ENCODE results near the gene IDE. TPM values are rescaled to one million over a fixed set of nuclear protein-coding genes. Genes with fewer than 3 reads are reported as not detected.

IDE gene
- total and polyA plus RNA-seq, 10 of the 15 experiments (the other 5 are each of a cell fraction or from before 2014, with no cell fraction given) = 11.6 to 54.5 (median 33.6) TPM

GRCh38 chr10:92569071-92569470, 4.8 kb downstream of the IDE start:
- Histone ChIP-seq H3K27me3 (replicated peaks in 1 of 2; ENCODE audit: control insufficient read depth in 2 of 2, insufficient read depth in 2 of 2, low read length in 1 of 2) (no peaks in the 10 kb centered on the region), H3K36me3 (ENCODE audit: control insufficient read depth in 2 of 2, insufficient read depth in 2 of 2, low read length in 1 of 2) (peaks cover 0 to 2% of the 10 kb centered on the region in 2 experiments; a peak in 2 of 4 replicates), H3K4me3 (no peak overlapping the region), H4K20me1 (ENCODE audit: control insufficient read depth, insufficient read depth) (no peaks in the 10 kb centered on the region), H3K9ac (ENCODE audit: control insufficient read depth, insufficient read depth, low read length) (no peak overlapping the region), H3K79me2 (ENCODE audit: control insufficient read depth, insufficient read depth, low read length) (peaks cover 49% of the 10 kb centered on the region), H2AFZ (ENCODE audit: control insufficient read depth, low read depth, low read length) (no peak overlapping the region), H3K4me2 (ENCODE audit: control insufficient read depth, insufficient read depth) (no peak overlapping the region), H3K27ac (ENCODE audit: control insufficient read depth, insufficient read depth) (no peak overlapping the region), H3K4me1 (ENCODE audit: control insufficient read depth, insufficient read depth, low read length) (peaks cover 10% of the 10 kb centered on the region), H3K9me3 (replicated peaks; ENCODE audit: control insufficient read depth, insufficient read depth, low read length) (no peaks in the 10 kb centered on the region)
- intact Hi-C loops (cut with micrococcal nuclease; ENCODE audit: unreplicated experiment) = no loop called here
- RAD21 ChIA-PET (ENCODE audit: unreplicated experiment) = no interaction called here
- in situ Hi-C loops (cut with MboI) = no loop called here
- FAIRE-seq (no peak), DNase-seq (ENCODE audit: low read depth, low spot score) (no peak), ATAC-seq (no peak)
- CTCF ChIA-PET = interaction anchor here (0.6 kb wide), 1 partner anchor 1127 kb away, joined by 3 read pairs; no protein-coding TSS in a partner anchor
- BruUV-seq (replicated peaks) = no TSS peak
- SMC1A ChIA-PET (ENCODE audit: uncharacterized antibody, unreplicated experiment) = interaction anchor here (10.3 kb wide), 1 partner anchor 51 kb away, joined by 106 read pairs; no protein-coding TSS in a partner anchor
- POLR2A ChIA-PET = no interaction called here
- 68% methylated on average over 2 of the region's 2 CpGs for WGBS (ENCODE audit: insufficient coverage, insufficient replicate concordance, low lambda C conversion rate, missing lambda C conversion rate)
- TF ChIP-seq SMC3 (IDR thresholded peaks at IDR 0.05; ENCODE audit: borderline replicate concordance, low read length) (no peak), NR2C2 (IDR thresholded peaks at IDR 0.05; ENCODE audit: borderline replicate concordance, control insufficient read depth, insufficient read length, low read depth) (no peak), SPI1 (IDR thresholded peaks at IDR 0.05; ENCODE audit: borderline replicate concordance, insufficient read depth, low read depth, low read length) (no peak), ZBTB40 (IDR thresholded peaks at IDR 0.05; ENCODE audit: borderline replicate concordance) (no peak), TARDBP (IDR thresholded peaks at IDR 0.05; ENCODE audit: borderline replicate concordance) (no peak), STAT1 (conservative IDR thresholded peaks at IDR 0.05) (no peak), PKNOX1 (IDR thresholded peaks at IDR 0.05) (no peak), HCFC1 (IDR thresholded peaks at IDR 0.05; ENCODE audit: low read length) (no peak), CREM (IDR thresholded peaks at IDR 0.05; ENCODE audit: low read depth) (no peak), NRF1 (conservative IDR thresholded peaks at IDR 0.05; ENCODE audit: low read depth, low read length) (no peak), CBX5 (IDR thresholded peaks at IDR 0.05; ENCODE audit: low read depth) (no peak), ZNF687 (IDR thresholded peaks at IDR 0.05) (no peak)

Data from GM12878 (cell line).